Measurements from ENCODE around the gene SLAMF1.

DNA sequence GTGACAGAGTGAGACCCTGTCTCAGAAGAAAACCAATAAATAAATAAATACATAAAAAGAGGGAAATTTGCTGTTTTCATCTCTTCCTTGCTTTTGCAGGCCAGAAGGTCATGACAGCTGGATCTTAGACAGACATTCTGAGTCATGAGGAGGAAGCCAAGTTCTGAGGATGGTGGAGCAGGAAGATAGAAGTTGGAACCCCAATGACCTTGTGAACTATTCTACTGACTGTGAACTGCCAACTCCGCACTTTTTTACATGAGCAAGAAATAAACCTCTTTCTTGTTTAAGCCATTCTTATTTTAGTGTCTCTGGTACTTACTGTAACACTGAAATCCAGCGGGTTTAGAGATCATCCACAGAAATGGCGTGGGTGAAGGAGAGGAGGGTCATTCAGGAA lies 76.0 kb downstream of the SLAMF1 start:
- TF ChIP-seq, protein P1, sequence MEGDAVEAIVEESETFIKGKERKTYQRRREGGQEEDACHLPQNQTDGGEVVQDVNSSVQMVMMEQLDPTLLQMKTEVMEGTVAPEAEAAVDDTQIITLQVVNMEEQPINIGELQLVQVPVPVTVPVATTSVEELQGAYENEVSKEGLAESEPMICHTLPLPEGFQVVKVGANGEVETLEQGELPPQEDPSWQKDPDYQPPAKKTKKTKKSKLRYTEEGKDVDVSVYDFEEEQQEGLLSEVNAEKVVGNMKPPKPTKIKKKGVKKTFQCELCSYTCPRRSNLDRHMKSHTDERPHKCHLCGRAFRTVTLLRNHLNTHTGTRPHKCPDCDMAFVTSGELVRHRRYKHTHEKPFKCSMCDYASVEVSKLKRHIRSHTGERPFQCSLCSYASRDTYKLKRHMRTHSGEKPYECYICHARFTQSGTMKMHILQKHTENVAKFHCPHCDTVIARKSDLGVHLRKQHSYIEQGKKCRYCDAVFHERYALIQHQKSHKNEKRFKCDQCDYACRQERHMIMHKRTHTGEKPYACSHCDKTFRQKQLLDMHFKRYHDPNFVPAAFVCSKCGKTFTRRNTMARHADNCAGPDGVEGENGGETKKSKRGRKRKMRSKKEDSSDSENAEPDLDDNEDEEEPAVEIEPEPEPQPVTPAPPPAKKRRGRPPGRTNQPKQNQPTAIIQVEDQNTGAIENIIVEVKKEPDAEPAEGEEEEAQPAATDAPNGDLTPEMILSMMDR (IDR thresholded peaks at IDR 0.05): no peak
- TF ChIP-seq POLR2A (IDR thresholded peaks at IDR 0.05): no peak

Data from thyroid gland (tissue), 4 donors.